ENCODE data around the gene MEI4.

- TF ChIP-seq CTCF (IDR thresholded peaks at IDR 0.05): no peak
- TF ChIP-seq POLR2A (IDR thresholded peaks at IDR 0.05): no peak
Measured at GRCh38 chr6:77965449-77965848, 312.6 kb downstream of the MEI4 start.

Measured in esophagus squamous epithelium (tissue), 4 donors.